Liver (tissue), 9 donors: Measurements from ENCODE around the gene FREM3. TPM values are rescaled to one million over a fixed set of nuclear protein-coding genes. Genes with fewer than 3 reads are reported as not detected.
A peak's percentile ranks its signal among the peaks of the same experiment; 100 is the strongest.

Experiments used
- DNase-seq: peaks from one replicate; pipeline ENCODE4 v3.0.0-alpha.2; 2017; ENCODE audit warnings: low spot score
- H3K27ac ChIP-seq, 2 donors: one replicate each; pipeline ENCODE4 v1.7.0; 2013; ENCODE audit warnings: inconsistent platforms in 2 of 2, low read length in 2 of 2, control low read depth in 1 of 2, low read depth in 1 of 2, mild to moderate bottlenecking in 1 of 2
- H3K27me3 ChIP-seq, 4 donors: one replicate each; pipeline versions ENCODE4 v1.6.1 to v1.7.0; 2013; ENCODE audit warnings: low read length in 3 of 4, inconsistent platforms in 1 of 4, mild to moderate bottlenecking in 1 of 4, moderate library complexity in 1 of 4; ENCODE audit not compliant: control insufficient read depth in 4 of 4, insufficient read depth in 4 of 4
- H3K36me3 ChIP-seq, 4 donors: one replicate each; pipeline versions ENCODE4 v1.6.1 to v1.7.0; 2013; ENCODE audit warnings: low read length in 3 of 4, mild to moderate bottlenecking in 3 of 4, low read depth in 1 of 4, moderate library complexity in 1 of 4; ENCODE audit not compliant: control insufficient read depth in 4 of 4, insufficient read depth in 3 of 4
- H3K4me1 ChIP-seq, 4 donors: one replicate each; pipeline versions ENCODE4 v1.6.1 to v1.7.0; 2013; ENCODE audit warnings: low read length in 3 of 4, mild to moderate bottlenecking in 3 of 4, moderate library complexity in 1 of 4; ENCODE audit not compliant: control insufficient read depth in 4 of 4, insufficient read depth in 4 of 4
- H3K4me3 ChIP-seq, 3 donors: one replicate each; pipeline versions ENCODE4 v1.6.1 to v1.7.0; 2013; ENCODE audit warnings: low read length in 3 of 3, control low read depth in 1 of 3, low read depth in 1 of 3, mild to moderate bottlenecking in 1 of 3
- H3K9ac ChIP-seq, 2 donors: one replicate each; pipeline ENCODE4 v1.7.0; 2013; ENCODE audit warnings: low read length in 2 of 2, mild to moderate bottlenecking in 2 of 2, moderate library complexity in 2 of 2, control low read depth in 1 of 2, low read depth in 1 of 2
- H3K9me3 ChIP-seq, 4 donors: one replicate each; pipeline versions ENCODE4 v1.6.1 to v1.7.0; 2013; ENCODE audit warnings: low read length in 3 of 4; ENCODE audit not compliant: control insufficient read depth in 4 of 4
- CTCF ChIP-seq: fragments of 150-350 bp; IDR thresholded peaks from 2 replicates; pipeline ENCODE4 v1.5.1; 2017; ENCODE audit warnings: improper control_type of control experiment, low read depth, low read length; ENCODE audit not compliant: missing input control
- EGR1 ChIP-seq, 2 donors: IDR thresholded peaks; 2 replicates each; pipeline ENCODE4 v1.6.1; 2016 to 2018; ENCODE audit warnings: antibody characterized with exemption in 2 of 2, low read depth in 2 of 2
- FOXA2 ChIP-seq: IDR thresholded peaks from 2 replicates; pipeline ENCODE4 v1.6.1; 2016; ENCODE audit warnings: antibody characterized with exemption
- GABPA ChIP-seq, 2 donors: IDR thresholded peaks in 1 of 2; conservative IDR thresholded peaks in 1 of 2; 2 replicates each; pipeline ENCODE4 v1.6.1; 2016; ENCODE audit warnings: antibody characterized with exemption in 2 of 2, mild to moderate bottlenecking in 1 of 2, moderate library complexity in 1 of 2
- JUND ChIP-seq, 2 donors: IDR thresholded peaks; 2 replicates each; pipeline ENCODE4 v1.6.1; 2016; ENCODE audit warnings: antibody characterized with exemption in 2 of 2
- MAX ChIP-seq: IDR thresholded peaks from 2 replicates; pipeline ENCODE4 v1.6.1; 2016; ENCODE audit warnings: antibody characterized with exemption
- NR2F2 ChIP-seq: IDR thresholded peaks from 2 replicates; pipeline ENCODE4 v1.6.1; 2016; ENCODE audit warnings: antibody characterized with exemption
- RAD21 ChIP-seq, 2 donors: IDR thresholded peaks; 2 replicates each; pipeline ENCODE4 v1.6.1; 2016; ENCODE audit warnings: antibody characterized with exemption in 2 of 2, mild to moderate bottlenecking in 2 of 2
- REST ChIP-seq: IDR thresholded peaks from 2 replicates; pipeline ENCODE4 v1.6.1; 2016; ENCODE audit warnings: antibody characterized with exemption, mild to moderate bottlenecking
- RXRA ChIP-seq, 2 donors: IDR thresholded peaks; 2 replicates each; pipeline ENCODE4 v1.6.1; 2017 to 2018; ENCODE audit warnings: antibody characterized with exemption in 2 of 2, mild to moderate bottlenecking in 1 of 2
- SP1 ChIP-seq: IDR thresholded peaks from 2 replicates; pipeline ENCODE4 v1.6.1; 2018; ENCODE audit warnings: antibody characterized with exemption, mild to moderate bottlenecking
- TAF1 ChIP-seq: conservative IDR thresholded peaks from 2 replicates; pipeline ENCODE4 v1.6.1; 2016; ENCODE audit warnings: antibody characterized with exemption, mild to moderate bottlenecking
- YY1 ChIP-seq: IDR thresholded peaks from 2 replicates; pipeline ENCODE4 v1.6.1; 2016; ENCODE audit warnings: antibody characterized with exemption, mild to moderate bottlenecking
- ZBTB33 ChIP-seq: IDR thresholded peaks from 2 replicates; pipeline ENCODE4 v1.6.1; 2016; ENCODE audit warnings: antibody characterized with exemption
- polyA plus RNA-seq, 2 donors: library from polyadenylated mRNA; stranded (reverse) in 1 of 2; unstranded in 1 of 2; fragments of 200-250 nt in 1 of 2; fragments of >200 nt in 1 of 2; fragmentation: Nextera tagmentation in 1 of 2; extraction: Ambion mirVana in 1 of 2; gene quantifications; one replicate each; pipeline versions ENCODE4 v1.2.1 to v1.2.3, GENCODE V29; 2013 to 2015
- total RNA-seq, 2 donors: library from RNA; depleted of rRNA; stranded (reverse); fragments of >200 nt; gene quantifications; one replicate each; pipeline ENCODE4 v1.2.3, GENCODE V29; 2014
- donor health status: healthy.
- donor health status: healthy.
- donor health status: healthy.
- donor health status: healthy.
- donor health status: healthy.

FREM3 gene
- total and polyA plus RNA-seq, 4 donors: not detected

GRCh38 chr4:143587703-143588102 lies 112.8 kb downstream of the FREM3 start:
- no peak for TF ChIP-seq REST
- peak in 1 of 2 donors; percentile 32 for TF ChIP-seq RAD21 (IDR thresholded peaks at IDR 0.05)
- Histone ChIP-seq H3K9me3 (peaks cover 0 to 2% (median 0%) of the 10 kb centered on the region in 4 donors), H3K27me3 (no peaks in the 10 kb centered on the region), H3K4me3 (no peak overlapping the region), H3K9ac (no peak overlapping the region), H3K36me3 (no peaks in the 10 kb centered on the region), H3K27ac (no peak overlapping the region), H3K4me1 (no peaks in the 10 kb centered on the region)
- DNase-seq: no peak

GRCh38 chr4:143586080-143586479 lies 114.4 kb downstream of the FREM3 start:
- Histone ChIP-seq H3K4me3 (no peak overlapping the region), H3K27me3 (no peaks in the 10 kb centered on the region), H3K9me3 (peaks cover 0 to 2% (median 0%) of the 10 kb centered on the region in 4 donors), H3K36me3 (no peaks in the 10 kb centered on the region), H3K27ac (no peak overlapping the region), H3K9ac (no peak overlapping the region), H3K4me1 (no peaks in the 10 kb centered on the region)
- DNase-seq: no peak
- TF ChIP-seq TAF1 (no peak), MAX (no peak), RXRA (IDR thresholded peaks at IDR 0.05) (no peak), EGR1 (IDR thresholded peaks at IDR 0.05; ENCODE audit: low read depth in 2 of 2) (no peak), CTCF (no peak), YY1 (no peak), ZBTB33 (no peak), FOXA2 (no peak), GABPA (IDR thresholded peaks at IDR 0.05 in 1 of 2, conservative IDR thresholded peaks at IDR 0.05 in 1 of 2) (no peak), SP1 (no peak), NR2F2 (no peak), JUND (IDR thresholded peaks at IDR 0.05) (no peak)
